B cell (primary cell): ENCODE data around the gene FSHB. TPM values are rescaled to one million over a fixed set of nuclear protein-coding genes. Genes with fewer than 3 reads are reported as not detected.

Source experiments
- ATAC-seq: fragments of 200-7000 bp; cut with Tn5 transposase; one replicate; pipeline ENCODE4 v1.10.0; 2021; ENCODE audit warnings: low read depth, mild to moderate bottlenecking, moderate number of reproducible peaks, moderate library complexity
- CTCF ChIA-PET: fragments of 350-600 bp; sonication (Branson Sonifier 250); formaldehyde crosslinking; loops from one replicate; lab custom pipeline; 2021; ENCODE audit warnings: antibody characterized with exemption, inconsistent platforms; lab: Charles Lee
- POLR2A ChIA-PET: fragments of 350-600 bp; sonication (Branson Sonifier 250); formaldehyde crosslinking; loops from one replicate; lab custom pipeline; 2021; ENCODE audit warnings: antibody characterized with exemption; lab: Charles Lee
- DNase-seq: peaks from one replicate; pipeline ENCODE4 v3.0.0; 2013
- H2AFZ ChIP-seq: 2 replicates; pipeline ENCODE4 v1.6.1; 2012; ENCODE audit warnings: mild to moderate bottlenecking, low read depth, low read length; ENCODE audit not compliant: insufficient read depth, poor library complexity, severe bottlenecking
- H3K27ac ChIP-seq, 2 donors: 1 replicate in 1 of 2; 2 replicates in 1 of 2; pipeline ENCODE4 v1.5.1; 2012 to 2013; ENCODE audit warnings: low read length in 2 of 2, mild to moderate bottlenecking in 2 of 2, moderate library complexity in 1 of 2
- H3K27me3 ChIP-seq, 4 experiments: fragments of 200-600 bp in 1 of 4; sonication (generic) in 1 of 4; replicated peaks in 1 of 4; 1 replicate in 2 of 4; 2 replicates in 2 of 4; pipeline versions ENCODE4 v1.6.1 to v1.7.0; 2013 to 2016; ENCODE audit warnings: low read length in 3 of 4, mild to moderate bottlenecking in 2 of 4, mixed read lengths in 1 of 4, moderate library complexity in 1 of 4; ENCODE audit not compliant: insufficient read depth in 4 of 4, control insufficient read depth in 3 of 4; ENCODE audit errors: control extremely low read depth in 1 of 4
- H3K36me3 ChIP-seq, 2 experiments: replicated peaks in 1 of 2; 1 replicate in 1 of 2; 2 replicates in 1 of 2; pipeline versions ENCODE4 v1.6.1 to v1.7.1; 2013; ENCODE audit warnings: low read length in 1 of 2; ENCODE audit not compliant: insufficient read depth in 2 of 2, control insufficient read depth in 1 of 2; ENCODE audit errors: control extremely low read depth in 1 of 2, extremely low read depth in 1 of 2
- H3K4me1 ChIP-seq, 2 donors: fragments of 200-600 bp in 1 of 2; sonication (generic) in 1 of 2; 1 replicate in 1 of 2; 2 replicates in 1 of 2; pipeline versions ENCODE4 v1.5.1 to v1.6.1; 2013 to 2017; ENCODE audit warnings: low read length in 2 of 2; ENCODE audit not compliant: control insufficient read depth in 2 of 2, insufficient read depth in 2 of 2
- H3K4me2 ChIP-seq: replicated peaks from 2 replicates; pipeline ENCODE3; 2012; ENCODE audit warnings: mild to moderate bottlenecking, low read depth, low read length; ENCODE audit not compliant: poor library complexity, severe bottlenecking
- H3K4me3 ChIP-seq, 5 experiments: fragments of 200-600 bp in 1 of 5; sonication (generic) in 1 of 5; 1 replicate in 3 of 5; 2 replicates in 2 of 5; pipeline versions ENCODE4 v1.5.1 to v1.7.0; 2011 to 2016; ENCODE audit warnings: low read length in 4 of 5, mild to moderate bottlenecking in 4 of 5, low read depth in 2 of 5, control low read depth in 1 of 5, moderate library complexity in 1 of 5; ENCODE audit not compliant: insufficient read depth in 1 of 5; ENCODE audit errors: control extremely low read depth in 1 of 5, extremely low read depth in 1 of 5
- H3K79me2 ChIP-seq: fragments of 200-600 bp; sonication (generic); one replicate; pipeline ENCODE4 v1.6.0; 2016; ENCODE audit warnings: low read length; ENCODE audit not compliant: control insufficient read depth, insufficient read depth
- H3K9ac ChIP-seq: fragments of 200-600 bp; sonication (generic); 2 replicates; pipeline ENCODE4 v1.6.1; 2017; ENCODE audit warnings: mild to moderate bottlenecking, low read length, moderate library complexity
- H3K9me3 ChIP-seq, 3 donors: one replicate each; pipeline versions ENCODE4 v1.6.1 to v1.7.1; 2013; ENCODE audit warnings: low read length in 2 of 3; ENCODE audit not compliant: control insufficient read depth in 2 of 3, insufficient read depth in 1 of 3; ENCODE audit errors: control extremely low read depth in 1 of 3
- H4K20me1 ChIP-seq: 2 replicates; pipeline ENCODE4 v1.6.0; 2012; ENCODE audit warnings: mild to moderate bottlenecking, low read length; ENCODE audit not compliant: insufficient read depth, control insufficient read depth, poor library complexity, severe bottlenecking
- H3K27ac Mint-ChIP-seq: one replicate; pipeline ENCODE4 v1.8.0; 2021; ENCODE audit warnings: mixed read lengths
- H3K27me3 Mint-ChIP-seq: one replicate; pipeline ENCODE4 v1.8.0; 2021; ENCODE audit warnings: mixed read lengths
- H3K4me1 Mint-ChIP-seq: one replicate; pipeline ENCODE4 v1.8.0; 2021; ENCODE audit warnings: mixed read lengths
- H3K4me3 Mint-ChIP-seq: one replicate; pipeline ENCODE4 v1.8.0; 2021; ENCODE audit warnings: mixed read lengths
- H3K9me3 Mint-ChIP-seq: one replicate; pipeline ENCODE4 v1.8.0; 2022; ENCODE audit warnings: mixed read lengths; ENCODE audit not compliant: insufficient read depth
- EZH2 ChIP-seq: IDR thresholded peaks from 2 replicates; pipeline ENCODE4 v1.6.1; 2012; ENCODE audit warnings: borderline replicate concordance, low read depth, mild to moderate bottlenecking, moderate library complexity, low read length; ENCODE audit not compliant: insufficient read depth, poor library complexity, severe bottlenecking
- intact Hi-C: fragments of 100-400 bp; cut with micrococcal nuclease; formaldehyde crosslinking; loops from one replicate; pipeline ENCODE4 v1.10.0; 2022
- polyA plus RNA-seq: library from polyadenylated mRNA; depleted of rRNA; stranded (reverse); fragments of >200 nt; gene quantifications from 2 replicates; pipeline ENCODE4 v1.2.3, GENCODE V29; 2012
- total RNA-seq, 2 donors: library from RNA; stranded (reverse); fragments of 120-200 nt in 1 of 2; gene quantifications; 1 replicate in 1 of 2; 2 replicates in 1 of 2; pipeline versions ENCODE4 v1.2.3 to v1.2.4, GENCODE V29; 2013 to 2022
- TF ChIP-seq, protein P1 (sequence below): fragments of 200-600 bp; IDR thresholded peaks from one replicate; pipeline ENCODE4 v1.8.0; 2022; ENCODE audit warnings: antibody characterized with exemption, mild to moderate bottlenecking

FSHB gene
- total and polyA plus RNA-seq, 2 donors (not counting 1 experiment from before 2014, with no cell fraction given), result not detected

GRCh38 chr11:30270671-30271070 is 39.9 kb downstream of the FSHB start:
- Histone ChIP-seq H3K4me3 (no peak overlapping the region), H3K9me3 (no peaks in the 10 kb centered on the region), H3K4me1 (no peaks in the 10 kb centered on the region), H3K27ac (no peak overlapping the region), H3K36me3 (no peaks in the 10 kb centered on the region), H4K20me1 (no peaks in the 10 kb centered on the region), H3K79me2 (no peaks in the 10 kb centered on the region), H2AFZ (no peak overlapping the region), H3K4me2 (no peak overlapping the region), H3K9ac (no peak overlapping the region), H3K27me3 (peaks cover 0 to 3% (median 0%) of the 10 kb centered on the region in 4 experiments)
- peaks cover 25% of the 10 kb centered on the region for H3K27me3 Mint-ChIP-seq
- H3K27ac Mint-ChIP-seq, result no peak overlapping the region
- ATAC-seq, result no peak
- no peaks in the 10 kb centered on the region for H3K4me1 Mint-ChIP-seq
- intact Hi-C loops, result no loop called here
- ChIA-PET CTCF (no interaction called here), POLR2A (no interaction called here)
- H3K4me3 Mint-ChIP-seq, result no peak overlapping the region
- no peak for DNase-seq
- no peak for TF ChIP-seq EZH2
- TF ChIP-seq, protein P1, sequence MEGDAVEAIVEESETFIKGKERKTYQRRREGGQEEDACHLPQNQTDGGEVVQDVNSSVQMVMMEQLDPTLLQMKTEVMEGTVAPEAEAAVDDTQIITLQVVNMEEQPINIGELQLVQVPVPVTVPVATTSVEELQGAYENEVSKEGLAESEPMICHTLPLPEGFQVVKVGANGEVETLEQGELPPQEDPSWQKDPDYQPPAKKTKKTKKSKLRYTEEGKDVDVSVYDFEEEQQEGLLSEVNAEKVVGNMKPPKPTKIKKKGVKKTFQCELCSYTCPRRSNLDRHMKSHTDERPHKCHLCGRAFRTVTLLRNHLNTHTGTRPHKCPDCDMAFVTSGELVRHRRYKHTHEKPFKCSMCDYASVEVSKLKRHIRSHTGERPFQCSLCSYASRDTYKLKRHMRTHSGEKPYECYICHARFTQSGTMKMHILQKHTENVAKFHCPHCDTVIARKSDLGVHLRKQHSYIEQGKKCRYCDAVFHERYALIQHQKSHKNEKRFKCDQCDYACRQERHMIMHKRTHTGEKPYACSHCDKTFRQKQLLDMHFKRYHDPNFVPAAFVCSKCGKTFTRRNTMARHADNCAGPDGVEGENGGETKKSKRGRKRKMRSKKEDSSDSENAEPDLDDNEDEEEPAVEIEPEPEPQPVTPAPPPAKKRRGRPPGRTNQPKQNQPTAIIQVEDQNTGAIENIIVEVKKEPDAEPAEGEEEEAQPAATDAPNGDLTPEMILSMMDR, result no peak
- H3K9me3 Mint-ChIP-seq, result no peaks in the 10 kb centered on the region

DNA sequence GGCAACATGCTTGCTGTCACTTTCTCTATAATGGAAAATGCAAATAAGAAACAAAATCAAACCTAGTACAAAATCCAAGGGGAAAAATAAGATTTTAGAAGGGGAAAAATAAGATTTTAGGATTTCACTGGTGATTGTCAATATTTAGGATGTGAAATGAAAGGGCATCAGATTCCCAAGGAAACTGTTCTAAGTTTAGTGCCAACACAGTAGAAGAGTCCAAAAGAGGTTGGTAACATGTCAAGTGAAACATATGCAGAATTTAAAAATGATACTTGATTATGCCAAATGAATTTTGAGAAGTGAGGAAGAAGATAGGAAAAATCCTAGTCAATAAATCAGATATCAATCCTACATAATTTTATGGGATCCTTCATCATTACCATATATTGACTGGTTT is 46.4 kb downstream of the FSHB start:
- H4K20me1 ChIP-seq, result no peaks in the 10 kb centered on the region
- ATAC-seq (no peak), DNase-seq (no peak)
- H3K4me3 ChIP-seq, result no peak overlapping the region
- Mint-ChIP-seq H3K27me3 (peaks cover 26% of the 10 kb centered on the region), H3K4me1 (peaks cover 10% of the 10 kb centered on the region), H3K9me3 (no peaks in the 10 kb centered on the region), H3K4me3 (no peak overlapping the region), H3K27ac (no peak overlapping the region)
- CTCF ChIA-PET, result no interaction called here
- POLR2A ChIA-PET, result no interaction called here
- peaks cover 0 to 3% (median 0%) of the 10 kb centered on the region in 3 donors for H3K9me3 ChIP-seq
- no peaks in the 10 kb centered on the region for H3K36me3 ChIP-seq
- intact Hi-C loops, result no loop called here
- H2AFZ ChIP-seq, result no peak overlapping the region
- H3K4me1 ChIP-seq, result peaks cover 9 to 14% of the 10 kb centered on the region in 2 donors
- no peak overlapping the region for H3K9ac ChIP-seq
- H3K27ac ChIP-seq, result no peak overlapping the region
- peaks cover 0 to 3% (median 1%) of the 10 kb centered on the region in 4 experiments for H3K27me3 ChIP-seq
- no peak overlapping the region for H3K4me2 ChIP-seq
- TF ChIP-seq, protein P1, result no peak
- no peak for TF ChIP-seq EZH2
- H3K79me2 ChIP-seq, result no peaks in the 10 kb centered on the region
